HCT116 (cell line): ENCODE measurements around the gene STARD7. TPM values are rescaled to one million over a fixed set of nuclear protein-coding genes. Genes with fewer than 3 reads are reported as not detected.
A peak's percentile ranks its signal among the peaks of the same experiment; 100 is the strongest.

ENCODE experiments used
- ATAC-seq: fragments of 200-7000 bp; cut with Tn5 transposase; 2 replicates; pipeline ENCODE4 v1.9.1; 2020; ENCODE audit warnings: mild to moderate bottlenecking, moderate library complexity
- BruUV-seq: library from RNA; stranded (reverse); fragments of 400-500 nt; replicated peaks from 2 replicates; lab custom pipeline; 2021; lab: Mats Ljungman, UMichigan
- CTCF ChIA-PET: fragments of 300-600 bp; sonication (Branson Sonifier 250); formaldehyde crosslinking; loops from one replicate; lab custom pipeline; 2021; ENCODE audit warnings: antibody characterized with exemption; lab: Charles Lee
- POLR2A ChIA-PET: fragments of 300-600, 350-600 bp; sonication (Branson Sonifier 250); formaldehyde crosslinking; loops from one replicate; lab custom pipeline; 2021; ENCODE audit warnings: antibody characterized with exemption; lab: Charles Lee
- RAD21 ChIA-PET, 2 experiments: fragments of 300-600 bp; sonication (Branson Sonifier 250); formaldehyde crosslinking; loops; one replicate each; lab custom pipeline; 2023; ENCODE audit warnings: low total read pairs in 2 of 2; ENCODE audit not compliant: uncharacterized antibody in 2 of 2, unreplicated experiment in 2 of 2, low non-redundant PET in 1 of 2; lab: Charles Lee
- DNase-seq: peaks from one replicate; pipeline ENCODE4 v3.0.0-alpha.2; 2010; ENCODE audit warnings: low read depth, low spot score
- H2AFZ ChIP-seq: fragments of 200-600 bp; shearing (Covaris generic), sonication (generic); 2 replicates; pipeline ENCODE4 v1.6.1; 2017; ENCODE audit warnings: low read depth, mixed run types, mixed read lengths, antibody characterized with exemption, low read length; ENCODE audit not compliant: poor library complexity, severe bottlenecking
- H3K27ac ChIP-seq: 2 replicates; pipeline ENCODE4 v1.5.1; 2012; ENCODE audit warnings: low read depth, low read length
- H3K27me3 ChIP-seq: fragments of 200-600 bp; sonication (generic); 2 replicates; pipeline ENCODE4 v1.6.1; 2016; ENCODE audit warnings: mixed run types, low read length, mixed read lengths; ENCODE audit not compliant: insufficient read depth
- H3K36me3 ChIP-seq, 2 experiments: fragments of 200-500 bp in 1 of 2; fragments of 200-600 bp in 1 of 2; sonication (Bioruptor generic) in 1 of 2; sonication (generic) in 1 of 2; 2 replicates each; pipeline versions ENCODE4 v1.5.1 to v1.6.1; 2014 to 2016; ENCODE audit warnings: low read length in 2 of 2, inconsistent platforms in 1 of 2, mixed read lengths in 1 of 2, mixed run types in 1 of 2; ENCODE audit not compliant: insufficient read depth in 2 of 2, control insufficient read depth in 1 of 2
- H3K4me1 ChIP-seq, 2 experiments: fragments of 200-600 bp in 1 of 2; sonication (generic) in 1 of 2; 2 replicates each; pipeline versions ENCODE4 v1.5.1 to v1.6.1; 2012 to 2017; ENCODE audit warnings: low read length in 2 of 2, inconsistent platforms in 1 of 2, mild to moderate bottlenecking in 1 of 2, mixed read lengths in 1 of 2, mixed run types in 1 of 2, moderate library complexity in 1 of 2; ENCODE audit not compliant: insufficient read depth in 2 of 2, control insufficient read depth in 1 of 2
- H3K4me2 ChIP-seq: fragments of 200-600 bp; sonication (generic); 2 replicates; pipeline ENCODE4 v1.6.1; 2017; ENCODE audit warnings: mixed run types, low read length, mixed read lengths
- H3K4me3 ChIP-seq, 2 experiments: fragments of 200-600 bp in 1 of 2; sonication (generic) in 1 of 2; replicated peaks in 1 of 2; 2 replicates each; pipeline ENCODE4 v1.5.1; 2011 to 2016; ENCODE audit warnings: low read length in 2 of 2, control low read depth in 1 of 2, low read depth in 1 of 2, mild to moderate bottlenecking in 1 of 2, mixed read lengths in 1 of 2, mixed run types in 1 of 2
- H3K79me2 ChIP-seq: fragments of 200-600 bp; sonication (generic); 2 replicates; pipeline ENCODE4 v1.6.1; 2017; ENCODE audit warnings: mild to moderate bottlenecking, mixed run types, low read length, moderate library complexity, mixed read lengths; ENCODE audit not compliant: insufficient read depth
- H3K9ac ChIP-seq: fragments of 200-600 bp; sonication (generic); 2 replicates; pipeline ENCODE4 v1.6.1; 2016; ENCODE audit warnings: low read length, mixed read lengths
- H3K9me2 ChIP-seq: fragments of 200-600 bp; sonication (generic), shearing (Covaris generic); 2 replicates; pipeline ENCODE4 v1.6.1; 2017; ENCODE audit warnings: mixed run types, mild to moderate bottlenecking, moderate library complexity; ENCODE audit not compliant: insufficient read depth
- H3K9me3 ChIP-seq, 2 experiments: fragments of 200-500 bp in 1 of 2; fragments of 200-600 bp in 1 of 2; sonication (Bioruptor generic) in 1 of 2; sonication (generic) in 1 of 2; 2 replicates each; pipeline ENCODE4 v1.6.1; 2014 to 2017; ENCODE audit warnings: low read length in 2 of 2, mixed read lengths in 2 of 2, inconsistent platforms in 1 of 2, low read depth in 1 of 2, mild to moderate bottlenecking in 1 of 2, mixed run types in 1 of 2, moderate library complexity in 1 of 2; ENCODE audit not compliant: control insufficient read depth in 1 of 2, insufficient read depth in 1 of 2
- H4K20me1 ChIP-seq: fragments of 200-600 bp; sonication (generic), shearing (Covaris generic); 2 replicates; pipeline ENCODE4 v1.6.1; 2017; ENCODE audit warnings: mixed run types, mild to moderate bottlenecking, moderate library complexity; ENCODE audit not compliant: insufficient read depth
- CBX3 ChIP-seq: IDR thresholded peaks from 2 replicates; pipeline ENCODE4 v1.6.1; 2012; ENCODE audit warnings: low read depth
- EGR1 ChIP-seq: IDR thresholded peaks from 2 replicates; pipeline ENCODE4 v1.6.1; 2012; ENCODE audit warnings: low read depth
- ELF1 ChIP-seq: IDR thresholded peaks from 2 replicates; pipeline ENCODE4 v1.6.1; 2012; ENCODE audit warnings: low read depth, borderline replicate concordance
- EZH2 ChIP-seq: fragments of 200-600 bp; sonication (generic); IDR thresholded peaks from 2 replicates; pipeline ENCODE4 v1.6.1; 2017; ENCODE audit warnings: antibody characterized with exemption, mixed run types
- JUND ChIP-seq: IDR thresholded peaks from 2 replicates; pipeline ENCODE4 v1.6.1; 2012
- SRF ChIP-seq: IDR thresholded peaks from 2 replicates; pipeline ENCODE4 v1.6.1; 2012; ENCODE audit warnings: low read depth
- ZFX ChIP-seq: fragments of 450-650 bp; IDR thresholded peaks from 2 replicates; pipeline ENCODE4 v1.6.1; 2017
- intact Hi-C: fragments of 100-400 bp; cut with micrococcal nuclease; formaldehyde crosslinking; loops from 2 replicates; pipeline ENCODE4 v1.10.0; 2022
- total RNA-seq: library from RNA; stranded (reverse); gene quantifications from one replicate; pipeline ENCODE4 v1.2.1, GENCODE V29; 2021; ENCODE audit not compliant: unreplicated experiment
- TF ChIP-seq, protein P1 (sequence below), 3 experiments: fragments of 200-600 bp in 1 of 3; sonication (generic) in 1 of 3; IDR thresholded peaks in 2 of 3; conservative IDR thresholded peaks in 1 of 3; 2 replicates each; pipeline ENCODE4 v1.5.1; 2012 to 2017; ENCODE audit warnings: low read depth in 2 of 3, low read length in 2 of 3, antibody characterized with exemption in 1 of 3, borderline replicate concordance in 1 of 3, control low read depth in 1 of 3, mild to moderate bottlenecking in 1 of 3, mixed read lengths in 1 of 3, mixed run types in 1 of 3, moderate library complexity in 1 of 3; ENCODE audit not compliant: insufficient read depth in 1 of 3
- TF ChIP-seq, protein P2 (sequence below): IDR thresholded peaks from 2 replicates; pipeline ENCODE4 v1.6.1; 2011; ENCODE audit warnings: mild to moderate bottlenecking, low read length, moderate library complexity; ENCODE audit not compliant: insufficient replicate concordance; ENCODE audit errors: extremely low read depth

STARD7 gene
- total RNA-seq, 1 experiment from 2014 or later, result 160 TPM

DNA sequence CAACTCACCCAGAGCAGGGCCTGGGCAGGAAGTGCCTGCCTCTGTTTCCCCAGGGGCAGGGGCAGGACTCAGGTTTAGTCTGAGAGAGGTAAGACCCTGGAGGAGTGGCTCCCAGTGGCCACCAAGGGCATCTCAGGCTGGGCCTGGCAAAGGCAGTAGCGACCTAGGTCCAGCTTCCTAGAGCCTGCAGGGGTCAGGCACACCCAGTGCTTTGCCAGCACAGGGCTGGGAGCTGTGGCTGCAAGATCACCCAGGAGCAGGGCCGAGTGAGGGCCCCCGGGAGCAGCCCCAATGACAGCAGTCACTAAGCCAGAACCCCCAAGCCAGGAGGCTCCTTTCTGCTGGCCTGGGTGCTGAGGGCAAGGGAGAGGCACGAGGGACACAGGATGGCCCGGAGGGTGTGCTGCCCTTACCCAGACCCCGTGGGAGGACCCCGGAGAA lies 54.6 kb downstream of the STARD7 start:
- Histone ChIP-seq H3K9me2 (no peaks in the 10 kb centered on the region), H2AFZ (no peak overlapping the region), H3K27ac (no peak overlapping the region), H3K4me1 (peaks cover 0 to 4% of the 10 kb centered on the region in 2 experiments; a peak in 3 of 4 replicates), H3K4me2 (no peak overlapping the region), H3K9me3 (no peaks in the 10 kb centered on the region), H3K79me2 (no peaks in the 10 kb centered on the region), H3K36me3 (no peaks in the 10 kb centered on the region), H3K9ac (no peak overlapping the region), H3K27me3 (no peaks in the 10 kb centered on the region), H4K20me1 (no peaks in the 10 kb centered on the region), H3K4me3 (no peak overlapping the region)
- intact Hi-C loops, result no loop called here
- ATAC-seq (no peak), DNase-seq (no peak)
- no peak for TF ChIP-seq CBX3
- TF ChIP-seq, protein P1, sequence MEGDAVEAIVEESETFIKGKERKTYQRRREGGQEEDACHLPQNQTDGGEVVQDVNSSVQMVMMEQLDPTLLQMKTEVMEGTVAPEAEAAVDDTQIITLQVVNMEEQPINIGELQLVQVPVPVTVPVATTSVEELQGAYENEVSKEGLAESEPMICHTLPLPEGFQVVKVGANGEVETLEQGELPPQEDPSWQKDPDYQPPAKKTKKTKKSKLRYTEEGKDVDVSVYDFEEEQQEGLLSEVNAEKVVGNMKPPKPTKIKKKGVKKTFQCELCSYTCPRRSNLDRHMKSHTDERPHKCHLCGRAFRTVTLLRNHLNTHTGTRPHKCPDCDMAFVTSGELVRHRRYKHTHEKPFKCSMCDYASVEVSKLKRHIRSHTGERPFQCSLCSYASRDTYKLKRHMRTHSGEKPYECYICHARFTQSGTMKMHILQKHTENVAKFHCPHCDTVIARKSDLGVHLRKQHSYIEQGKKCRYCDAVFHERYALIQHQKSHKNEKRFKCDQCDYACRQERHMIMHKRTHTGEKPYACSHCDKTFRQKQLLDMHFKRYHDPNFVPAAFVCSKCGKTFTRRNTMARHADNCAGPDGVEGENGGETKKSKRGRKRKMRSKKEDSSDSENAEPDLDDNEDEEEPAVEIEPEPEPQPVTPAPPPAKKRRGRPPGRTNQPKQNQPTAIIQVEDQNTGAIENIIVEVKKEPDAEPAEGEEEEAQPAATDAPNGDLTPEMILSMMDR (IDR thresholded peaks at IDR 0.05 in 2 of 3, conservative IDR thresholded peaks at IDR 0.05 in 1 of 3; ENCODE audit: borderline replicate concordance in 1 of 3, insufficient read depth in 1 of 3, low read depth in 2 of 3, low read length in 2 of 3), result peak in 2 of 3 experiments; percentile 6 to 28; a peak in 1 of 6 replicates
- POLR2A ChIA-PET, result no interaction called here
- no TSS peak for BruUV-seq
- RAD21 ChIA-PET, result no interaction called here
- CTCF ChIA-PET, result no interaction called here

DNA sequence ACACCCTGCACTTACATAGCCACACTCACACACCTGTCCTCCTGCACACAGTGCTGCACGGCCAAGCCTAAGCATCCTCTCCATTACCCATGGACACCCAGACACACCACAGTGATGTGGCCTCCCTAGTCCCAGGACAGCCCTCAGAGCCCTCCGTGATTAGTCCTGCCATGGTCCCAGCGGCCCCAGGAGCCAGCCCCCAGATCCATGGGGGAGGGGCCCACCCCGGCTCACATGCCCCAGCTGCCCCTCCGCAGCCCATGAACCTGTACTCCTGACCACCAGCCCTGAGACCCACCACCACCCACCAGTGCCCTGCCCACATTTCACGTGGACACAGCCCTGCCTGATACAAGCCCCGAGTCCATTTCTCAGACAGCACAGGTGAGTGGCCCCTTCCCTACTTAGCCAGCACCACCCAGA lies 55.3 kb downstream of the STARD7 start:
- no peaks in the 10 kb centered on the region for H3K79me2 ChIP-seq
- CTCF ChIA-PET, result no interaction called here
- POLR2A ChIA-PET, result no interaction called here
- BruUV-seq, result no TSS peak
- intact Hi-C loops, result no loop called here
- H3K9me2 ChIP-seq, result no peaks in the 10 kb centered on the region
- peaks cover 5 to 11% of the 10 kb centered on the region in 2 experiments; a peak in 3 of 4 replicates for H3K4me1 ChIP-seq
- DNase-seq, result no peak
- TF ChIP-seq, protein P2, sequence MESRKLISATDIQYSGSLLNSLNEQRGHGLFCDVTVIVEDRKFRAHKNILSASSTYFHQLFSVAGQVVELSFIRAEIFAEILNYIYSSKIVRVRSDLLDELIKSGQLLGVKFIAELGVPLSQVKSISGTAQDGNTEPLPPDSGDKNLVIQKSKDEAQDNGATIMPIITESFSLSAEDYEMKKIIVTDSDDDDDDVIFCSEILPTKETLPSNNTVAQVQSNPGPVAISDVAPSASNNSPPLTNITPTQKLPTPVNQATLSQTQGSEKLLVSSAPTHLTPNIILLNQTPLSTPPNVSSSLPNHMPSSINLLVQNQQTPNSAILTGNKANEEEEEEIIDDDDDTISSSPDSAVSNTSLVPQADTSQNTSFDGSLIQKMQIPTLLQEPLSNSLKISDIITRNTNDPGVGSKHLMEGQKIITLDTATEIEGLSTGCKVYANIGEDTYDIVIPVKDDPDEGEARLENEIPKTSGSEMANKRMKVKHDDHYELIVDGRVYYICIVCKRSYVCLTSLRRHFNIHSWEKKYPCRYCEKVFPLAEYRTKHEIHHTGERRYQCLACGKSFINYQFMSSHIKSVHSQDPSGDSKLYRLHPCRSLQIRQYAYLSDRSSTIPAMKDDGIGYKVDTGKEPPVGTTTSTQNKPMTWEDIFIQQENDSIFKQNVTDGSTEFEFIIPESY, result no peak
- no peak for TF ChIP-seq SRF
- no peak for TF ChIP-seq EZH2
- no peak for TF ChIP-seq ZFX
- no peak for TF ChIP-seq ELF1
- TF ChIP-seq JUND, result no peak
- no peak for TF ChIP-seq EGR1
- no peaks in the 10 kb centered on the region for H4K20me1 ChIP-seq
- RAD21 ChIA-PET, result no interaction called here
- no peak overlapping the region for H2AFZ ChIP-seq
- H3K4me2 ChIP-seq, result no peak overlapping the region
- no peak for ATAC-seq
- no peaks in the 10 kb centered on the region for H3K9me3 ChIP-seq
- no peak overlapping the region for H3K9ac ChIP-seq
- no peaks in the 10 kb centered on the region for H3K36me3 ChIP-seq
- no peak overlapping the region for H3K4me3 ChIP-seq
- no peaks in the 10 kb centered on the region for H3K27me3 ChIP-seq
- no peak overlapping the region for H3K27ac ChIP-seq
